H1 (cell line): Measurements from ENCODE around the gene SLX4IP. TPM values are rescaled to one million over a fixed set of nuclear protein-coding genes. Genes with fewer than 3 reads are reported as not detected.

Experiments used
- CTCF ChIA-PET: fragments of 300-600 bp; sonication (Branson Sonifier 250); formaldehyde crosslinking; loops from one replicate; lab custom pipeline; 2021; ENCODE audit not compliant: partially characterized antibody; lab: Charles Lee
- POLR2A ChIA-PET: fragments of 300-600 bp; sonication (Branson Sonifier 250); formaldehyde crosslinking; loops from one replicate; lab custom pipeline; 2021; ENCODE audit warnings: inconsistent platforms; ENCODE audit not compliant: partially characterized antibody; lab: Charles Lee
- DNase-seq, 2 experiments: peaks; one replicate each; pipeline versions ENCODE4 v3.0.0 to v3.0.0-alpha.2; 2010 to 2022; ENCODE audit warnings: low spot score in 2 of 2, low read depth in 1 of 2, mixed read lengths in 1 of 2
- FAIRE-seq: peaks from 2 replicates; lab custom pipeline; 2011; peaks lifted over from hg19 to GRCh38; lab: Jason Lieb, UNC
- H2AFZ ChIP-seq: 2 replicates; pipeline ENCODE4 v1.8.1; 2012; ENCODE audit warnings: low read length, inconsistent platforms
- H2AK5ac ChIP-seq: 2 replicates; pipeline ENCODE4 v1.6.1; 2013; ENCODE audit warnings: low read depth, low read length
- H2BK120ac ChIP-seq: replicated peaks from 2 replicates; pipeline ENCODE3; 2013; ENCODE audit warnings: low read depth, low read length, inconsistent platforms
- H2BK12ac ChIP-seq: 2 replicates; pipeline ENCODE4 v1.6.1; 2013; ENCODE audit warnings: low read depth, low read length
- H2BK15ac ChIP-seq: 2 replicates; pipeline ENCODE4 v1.6.1; 2013; ENCODE audit warnings: low read length
- H2BK20ac ChIP-seq: 2 replicates; pipeline ENCODE4 v1.6.1; 2013; ENCODE audit warnings: low read length
- H2BK5ac ChIP-seq: 2 replicates; pipeline ENCODE4 v1.6.1; 2013; ENCODE audit warnings: low read depth, low read length
- H3K14ac ChIP-seq: 2 replicates; pipeline ENCODE4 v1.6.1; 2013; ENCODE audit warnings: inconsistent platforms; ENCODE audit not compliant: insufficient read length
- H3K18ac ChIP-seq: 2 replicates; pipeline ENCODE4 v1.6.1; 2013; ENCODE audit warnings: low read length; ENCODE audit errors: extremely low read depth
- H3K23ac ChIP-seq: 2 replicates; pipeline ENCODE4 v1.6.1; 2013; ENCODE audit warnings: inconsistent platforms; ENCODE audit not compliant: insufficient read length
- H3K23me2 ChIP-seq: 2 replicates; pipeline ENCODE4 v1.6.1; 2013; ENCODE audit warnings: low read depth, low read length
- H3K27ac ChIP-seq: 2 replicates; pipeline ENCODE4 v1.6.1; 2011; ENCODE audit warnings: low read depth, low read length, inconsistent platforms
- H3K27me3 ChIP-seq, 4 experiments: replicated peaks in 1 of 4; 1 replicate in 1 of 4; 2 replicates in 3 of 4; pipeline versions ENCODE4 v1.6.1 to v1.8.1; 2011 to 2013; ENCODE audit warnings: low read length in 3 of 4, mild to moderate bottlenecking in 3 of 4, inconsistent platforms in 2 of 4, mixed read lengths in 2 of 4, moderate library complexity in 1 of 4; ENCODE audit not compliant: control insufficient read depth in 3 of 4, insufficient read depth in 3 of 4; ENCODE audit errors: extremely low read depth in 1 of 4
- H3K36me3 ChIP-seq, 4 experiments: 2 replicates each; pipeline versions ENCODE4 v1.6.1 to v1.8.1; 2011 to 2013; ENCODE audit warnings: mild to moderate bottlenecking in 4 of 4, low read length in 3 of 4, moderate library complexity in 2 of 4, control low read depth in 1 of 4, inconsistent platforms in 1 of 4; ENCODE audit not compliant: insufficient read depth in 4 of 4, control insufficient read depth in 2 of 4
- H3K4ac ChIP-seq: replicated peaks from 2 replicates; pipeline ENCODE3; 2013; ENCODE audit warnings: low read length, low read depth, mixed read lengths, inconsistent platforms; ENCODE audit not compliant: insufficient read length
- H3K4me1 ChIP-seq, 4 experiments: replicated peaks in 1 of 4; 1 replicate in 1 of 4; 2 replicates in 3 of 4; pipeline versions ENCODE4 v1.6.1 to v1.8.1; 2011 to 2013; ENCODE audit warnings: low read length in 3 of 4, inconsistent platforms in 2 of 4, mixed read lengths in 1 of 4; ENCODE audit not compliant: insufficient read depth in 4 of 4, control insufficient read depth in 3 of 4
- H3K4me2 ChIP-seq, 2 experiments: 2 replicates each; pipeline versions ENCODE4 v1.6.1 to v1.8.1; 2011 to 2013; ENCODE audit warnings: low read depth in 2 of 2, low read length in 2 of 2, control low read depth in 1 of 2, inconsistent platforms in 1 of 2, mild to moderate bottlenecking in 1 of 2; ENCODE audit not compliant: insufficient read depth in 1 of 2
- H3K4me3 ChIP-seq, 4 experiments: fragments of 200-600, 300-600 bp in 1 of 4; sonication (generic), shearing (Covaris generic), sonication (Bioruptor Twin) in 1 of 4; 2 replicates each; pipeline versions ENCODE4 v1.5.1 to v1.8.1; 2011 to 2016; ENCODE audit warnings: low read length in 4 of 4, low read depth in 3 of 4, control low read depth in 2 of 4, inconsistent platforms in 2 of 4, mild to moderate bottlenecking in 2 of 4, mixed read lengths in 1 of 4, moderate library complexity in 1 of 4; ENCODE audit not compliant: insufficient read depth in 2 of 4; ENCODE audit errors: extremely low read depth in 1 of 4
- H3K56ac ChIP-seq: replicated peaks from 2 replicates; pipeline ENCODE3; 2013; ENCODE audit warnings: low read depth, mild to moderate bottlenecking, mixed read lengths, low read length, inconsistent platforms; ENCODE audit not compliant: insufficient read length
- H3K79me1 ChIP-seq: 2 replicates; pipeline ENCODE4 v1.6.1; 2013; ENCODE audit warnings: low read depth, low read length, control low read depth
- H3K79me2 ChIP-seq, 2 experiments: 2 replicates each; pipeline versions ENCODE4 v1.6.1 to v1.8.1; 2012 to 2013; ENCODE audit warnings: low read length in 2 of 2, mild to moderate bottlenecking in 2 of 2, inconsistent platforms in 1 of 2; ENCODE audit not compliant: insufficient read depth in 2 of 2, control insufficient read depth in 1 of 2
- H3K9ac ChIP-seq, 4 experiments: replicated peaks in 1 of 4; 1 replicate in 1 of 4; 2 replicates in 3 of 4; pipeline versions ENCODE4 v1.6.1 to v1.8.1; 2011 to 2013; ENCODE audit warnings: low read depth in 3 of 4, low read length in 3 of 4, control low read depth in 2 of 4, mild to moderate bottlenecking in 2 of 4, moderate library complexity in 2 of 4, inconsistent platforms in 1 of 4; ENCODE audit errors: extremely low read depth in 1 of 4
- H3K9me3 ChIP-seq, 2 experiments: 2 replicates each; pipeline versions ENCODE4 v1.6.1 to v1.8.1; 2012 to 2013; ENCODE audit warnings: mild to moderate bottlenecking in 2 of 2, moderate library complexity in 2 of 2, control low read depth in 1 of 2, inconsistent platforms in 1 of 2, low read depth in 1 of 2, low read length in 1 of 2, mixed read lengths in 1 of 2; ENCODE audit not compliant: insufficient read depth in 2 of 2
- H4K20me1 ChIP-seq, 2 experiments: replicated peaks in 1 of 2; 2 replicates each; pipeline versions ENCODE3 to v1.8.1; 2011 to 2013; ENCODE audit warnings: inconsistent platforms in 2 of 2, low read length in 2 of 2, mild to moderate bottlenecking in 1 of 2; ENCODE audit not compliant: insufficient read depth in 2 of 2, control insufficient read depth in 1 of 2
- H4K5ac ChIP-seq: 2 replicates; pipeline ENCODE4 v1.6.1; 2013; ENCODE audit warnings: low read length, low read depth, mixed read lengths, inconsistent platforms; ENCODE audit not compliant: insufficient read length
- H4K8ac ChIP-seq: 2 replicates; pipeline ENCODE4 v1.8.0; 2013; ENCODE audit warnings: mild to moderate bottlenecking, moderate library complexity, low read length, inconsistent platforms; ENCODE audit not compliant: insufficient read depth; ENCODE audit errors: extremely low read depth
- H4K91ac ChIP-seq: replicated peaks from 2 replicates; pipeline ENCODE3; 2013; ENCODE audit warnings: low read length, mixed read lengths, inconsistent platforms; ENCODE audit not compliant: insufficient read length
- ATF2 ChIP-seq: IDR thresholded peaks from 2 replicates; pipeline ENCODE4 v1.6.1; 2012; ENCODE audit warnings: low read length, inconsistent platforms
- CBX5 ChIP-seq: fragments of 300-800, 300-1000 bp; sonication (generic); IDR thresholded peaks from 2 replicates; pipeline ENCODE4 v1.7.1; 2016; ENCODE audit warnings: antibody characterized with exemption, low read length, low read depth
- CREB1 ChIP-seq: IDR thresholded peaks from 2 replicates; pipeline ENCODE4 v1.6.1; 2012; ENCODE audit warnings: inconsistent platforms
- EP300 ChIP-seq, 2 experiments: IDR thresholded peaks; 1 replicate in 1 of 2; 2 replicates in 1 of 2; pipeline ENCODE4 v1.6.1; 2011 to 2012; ENCODE audit warnings: low read depth in 2 of 2, low read length in 2 of 2, mild to moderate bottlenecking in 2 of 2, borderline replicate concordance in 1 of 2, inconsistent platforms in 1 of 2, moderate library complexity in 1 of 2
- EZH2 ChIP-seq: fragments of 200-600 bp; sonication (generic); IDR thresholded peaks from 2 replicates; pipeline ENCODE4 v1.7.1; 2012; ENCODE audit warnings: low read depth, mild to moderate bottlenecking, moderate library complexity, low read length, inconsistent platforms; ENCODE audit not compliant: severe bottlenecking
- KDM1A ChIP-seq: fragments of 200-600, 300-600 bp; sonication (generic); IDR thresholded peaks from 2 replicates; pipeline ENCODE4 v1.7.1; 2016; ENCODE audit warnings: mild to moderate bottlenecking, low read length, borderline replicate concordance
- NANOG ChIP-seq: IDR thresholded peaks from 2 replicates; pipeline ENCODE4 v1.6.1; 2011; ENCODE audit warnings: low read length, low read depth, mild to moderate bottlenecking, inconsistent platforms; ENCODE audit not compliant: insufficient read depth, poor library complexity, severe bottlenecking
- NRF1 ChIP-seq: IDR thresholded peaks from 2 replicates; pipeline ENCODE4 v1.6.1; 2011; ENCODE audit warnings: mild to moderate bottlenecking, low read depth, low read length, improper control_type of control experiment
- RXRA ChIP-seq: IDR thresholded peaks from 2 replicates; pipeline ENCODE4 v1.6.1; 2011; ENCODE audit warnings: low read depth, mild to moderate bottlenecking, low read length, moderate library complexity; ENCODE audit not compliant: insufficient read depth
- SAP30 ChIP-seq: fragments of 300-600 bp; sonication (generic); IDR thresholded peaks from 2 replicates; pipeline ENCODE4 v1.7.1; 2012; ENCODE audit warnings: low read length, moderate library complexity, mild to moderate bottlenecking, inconsistent platforms; ENCODE audit not compliant: insufficient read depth, insufficient replicate concordance
- YY1 ChIP-seq: IDR thresholded peaks from 2 replicates; pipeline ENCODE4 v1.6.1; 2011; ENCODE audit warnings: low read depth, mild to moderate bottlenecking, low read length
- WGBS, 2 experiments: shearing (Covaris generic) in 1 of 2; methylation state at CpG; one replicate each; pipeline versions ENCODE4 v1.1.6 to v1.1.7; 2013 to 2015; ENCODE audit warnings: low lambda C conversion rate in 2 of 2, mixed read lengths in 2 of 2, inconsistent platforms in 1 of 2, low coverage in 1 of 2, missing lambda C conversion rate in 1 of 2; ENCODE audit not compliant: insufficient replicate concordance in 2 of 2, insufficient coverage in 1 of 2, insufficient read length in 1 of 2; ENCODE audit errors: extremely low coverage in 1 of 2, missing lambda C conversion rate in 1 of 2; 5-methylcytosine and 5-hydroxymethylcytosine counted together
- polyA plus RNA-seq, 7 experiments: library from polyadenylated mRNA; depleted of rRNA in 3 of 7; stranded (reverse) in 5 of 7; unstranded in 2 of 7; fragments of >200 nt in 5 of 7; fragments of 200-250 nt in 2 of 7; gene quantifications; 1 replicate in 5 of 7; 2 replicates in 1 of 7; 4 replicates in 1 of 7; pipeline versions ENCODE4 v1.2.1 to v1.2.3, GENCODE V29; 2011 to 2013; ENCODE audit warnings: missing spikeins in 2 of 7, mixed read lengths in 2 of 7
- total RNA-seq: library from RNA; stranded (reverse); fragmentation: NEBNext Ultra II Directional; extraction: Animal tissue kit (Norgen Biotek cat#: 25700); gene quantifications from 2 replicates; pipeline ENCODE4 v1.2.1, GENCODE V29; 2021

SLX4IP gene
- total and polyA plus RNA-seq, 2 of the 8 experiments (the other 6 are each of a cell fraction or from before 2014, with no cell fraction given), result 2.4 to 8.7 TPM

DNA sequence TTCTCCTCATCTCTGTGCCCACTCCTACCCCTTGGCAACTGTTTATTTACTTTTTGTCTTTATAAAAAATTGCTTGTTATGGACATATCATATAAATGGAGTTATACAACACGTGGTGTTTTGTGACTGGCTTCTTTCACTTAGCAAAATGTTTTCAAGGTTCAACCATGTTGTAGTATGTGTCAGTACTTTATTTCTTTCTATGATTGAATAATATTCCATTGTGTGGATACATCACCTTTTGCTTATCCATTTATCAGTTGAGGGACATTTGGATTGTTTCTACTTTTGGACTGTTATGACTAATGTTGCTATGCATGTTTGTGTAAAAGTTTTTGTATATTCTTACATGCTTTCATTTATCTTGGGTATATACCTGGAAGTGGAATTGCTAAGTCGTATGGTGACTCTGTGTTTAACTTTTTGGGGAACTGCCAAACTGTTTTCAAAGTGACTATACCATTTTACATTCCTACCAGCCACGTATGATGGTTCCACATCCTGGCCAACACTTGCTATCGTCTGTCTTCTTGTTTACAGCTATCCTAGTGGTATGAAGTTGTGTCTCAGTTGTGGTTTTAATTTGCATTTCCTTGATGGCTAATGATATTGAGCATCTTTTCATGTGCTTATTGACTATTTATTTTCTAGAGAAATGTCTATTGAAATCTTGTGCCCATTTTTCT, 84.4 kb downstream of the SLX4IP start:
- Histone ChIP-seq H3K36me3 (no peaks in the 10 kb centered on the region), H4K5ac (no peak overlapping the region), H3K9ac (no peak overlapping the region), H2AK5ac (no peak overlapping the region), H3K4me2 (no peak overlapping the region), H3K23ac (no peak overlapping the region), H3K27ac (no peak overlapping the region), H3K4ac (no peak overlapping the region), H3K14ac (no peak overlapping the region), H2BK120ac (no peak overlapping the region), H2BK12ac (no peak overlapping the region), H2BK15ac (no peak overlapping the region), H3K18ac (no peak overlapping the region), H2BK20ac (no peak overlapping the region; the same call in 1 of the 2 replicates), H3K9me3 (no peaks in the 10 kb centered on the region), H3K79me2 (peaks cover 0 to 7% of the 10 kb centered on the region in 2 experiments; a peak in 1 of 4 replicates), H4K91ac (no peak overlapping the region), H3K27me3 (no peaks in the 10 kb centered on the region), H2BK5ac (no peak overlapping the region), H4K20me1 (no peaks in the 10 kb centered on the region), H3K79me1 (no peaks in the 10 kb centered on the region; the same call in 1 of the 2 replicates), H4K8ac (no peak overlapping the region), H3K4me3 (no peak overlapping the region), H3K56ac (no peak overlapping the region), H3K4me1 (peaks cover 5 to 12% (median 8%) of the 10 kb centered on the region in 4 experiments), H2AFZ (no peak overlapping the region), H3K23me2 (no peaks in the 10 kb centered on the region)
- CTCF ChIA-PET, result no interaction called here
- FAIRE-seq (no peak), DNase-seq (no peak)
- POLR2A ChIA-PET, result no interaction called here
- 91% methylated on average over 4 of the region's 4 CpGs; no CpG with 5 or more reads in 1 of the 2 experiments for WGBS, 2 experiments
- TF ChIP-seq KDM1A (no peak), CREB1 (no peak), EZH2 (no peak), SAP30 (no peak), RXRA (no peak), ATF2 (no peak), NRF1 (no peak), EP300 (IDR thresholded peaks at IDR 0.05; ENCODE audit: borderline replicate concordance in 1 of 2, low read depth in 2 of 2, low read length in 2 of 2) (no peak), NANOG (no peak), CBX5 (no peak), YY1 (no peak)
